Loucy (cell line): Measurements from ENCODE around the gene ATP6V1G1.

ENCODE experiments used
- H2AFZ ChIP-seq: fragments of 200-600 bp; sonication (generic); 2 replicates; pipeline ENCODE4 v1.6.0; 2016; ENCODE audit warnings: antibody characterized with exemption, mild to moderate bottlenecking, low read length, moderate library complexity
- H3F3A ChIP-seq: fragments of 200-600 bp; 2 replicates; pipeline ENCODE4 v1.6.0; 2016; ENCODE audit warnings: antibody characterized with exemption, low read depth, mild to moderate bottlenecking
- H3K27me3 ChIP-seq: fragments of 200-600 bp; sonication (generic); 2 replicates; pipeline ENCODE4 v1.6.1; 2014; ENCODE audit warnings: low read length, mild to moderate bottlenecking; ENCODE audit not compliant: insufficient read depth, poor library complexity, severe bottlenecking
- H3K36me3 ChIP-seq: fragments of 200-600 bp; sonication (generic); 2 replicates; pipeline ENCODE4 v1.6.1; 2016; ENCODE audit warnings: low read length; ENCODE audit not compliant: insufficient read depth
- H3K4me1 ChIP-seq: fragments of 200-600 bp; sonication (generic); 2 replicates; pipeline ENCODE4 v1.5.1; 2014; ENCODE audit warnings: low read length, mild to moderate bottlenecking; ENCODE audit not compliant: insufficient read depth, poor library complexity, severe bottlenecking
- H3K4me2 ChIP-seq: fragments of 200-600 bp; sonication (generic); 2 replicates; pipeline ENCODE4 v1.6.0; 2014; ENCODE audit warnings: antibody characterized with exemption, low read length, low read depth, mild to moderate bottlenecking; ENCODE audit not compliant: poor library complexity, severe bottlenecking
- H3K4me3 ChIP-seq: fragments of 200-600 bp; sonication (generic); 2 replicates; pipeline ENCODE4 v1.5.1; 2014; ENCODE audit warnings: low read length, mild to moderate bottlenecking, mixed read lengths; ENCODE audit not compliant: poor library complexity, severe bottlenecking
- H3K79me2 ChIP-seq: fragments of 200-600 bp; sonication (generic); 2 replicates; pipeline ENCODE4 v1.6.1; 2014; ENCODE audit warnings: low read length; ENCODE audit not compliant: insufficient read depth
- H3K9ac ChIP-seq: fragments of 200-600 bp; sonication (generic); 2 replicates; pipeline ENCODE4 v1.6.0; 2014; ENCODE audit warnings: mild to moderate bottlenecking, low read depth, low read length, moderate library complexity; ENCODE audit not compliant: poor library complexity, severe bottlenecking
- H3K9me2 ChIP-seq: fragments of 200-600 bp; sonication (generic); replicated peaks from 2 replicates; pipeline ENCODE4 v1.6.1; 2016; ENCODE audit warnings: low read depth, low read length, mixed read lengths
- H3K9me3 ChIP-seq: fragments of 200-600 bp; sonication (generic); 2 replicates; pipeline ENCODE4 v1.6.1; 2014; ENCODE audit warnings: mild to moderate bottlenecking, antibody characterized with exemption, low read length, low read depth; ENCODE audit not compliant: insufficient read depth
- H4K20me1 ChIP-seq: fragments of 200-600 bp; sonication (generic); 2 replicates; pipeline ENCODE4 v1.6.0; 2014; ENCODE audit warnings: antibody characterized with exemption, low read length, mild to moderate bottlenecking; ENCODE audit not compliant: insufficient read depth, poor library complexity, severe bottlenecking
- EZH2phosphoT487 ChIP-seq: fragments of 200-600 bp; IDR thresholded peaks from 2 replicates; pipeline ENCODE4 v1.6.1; 2018; ENCODE audit warnings: antibody characterized with exemption, mild to moderate bottlenecking, moderate library complexity, borderline replicate concordance
- TF ChIP-seq, protein P1 (sequence below): fragments of 200-600 bp; sonication (generic); conservative IDR thresholded peaks from 2 replicates; pipeline ENCODE4 v1.5.1; 2014; ENCODE audit warnings: mild to moderate bottlenecking, antibody characterized with exemption, low read length

Gene ATP6V1G1

DNA sequence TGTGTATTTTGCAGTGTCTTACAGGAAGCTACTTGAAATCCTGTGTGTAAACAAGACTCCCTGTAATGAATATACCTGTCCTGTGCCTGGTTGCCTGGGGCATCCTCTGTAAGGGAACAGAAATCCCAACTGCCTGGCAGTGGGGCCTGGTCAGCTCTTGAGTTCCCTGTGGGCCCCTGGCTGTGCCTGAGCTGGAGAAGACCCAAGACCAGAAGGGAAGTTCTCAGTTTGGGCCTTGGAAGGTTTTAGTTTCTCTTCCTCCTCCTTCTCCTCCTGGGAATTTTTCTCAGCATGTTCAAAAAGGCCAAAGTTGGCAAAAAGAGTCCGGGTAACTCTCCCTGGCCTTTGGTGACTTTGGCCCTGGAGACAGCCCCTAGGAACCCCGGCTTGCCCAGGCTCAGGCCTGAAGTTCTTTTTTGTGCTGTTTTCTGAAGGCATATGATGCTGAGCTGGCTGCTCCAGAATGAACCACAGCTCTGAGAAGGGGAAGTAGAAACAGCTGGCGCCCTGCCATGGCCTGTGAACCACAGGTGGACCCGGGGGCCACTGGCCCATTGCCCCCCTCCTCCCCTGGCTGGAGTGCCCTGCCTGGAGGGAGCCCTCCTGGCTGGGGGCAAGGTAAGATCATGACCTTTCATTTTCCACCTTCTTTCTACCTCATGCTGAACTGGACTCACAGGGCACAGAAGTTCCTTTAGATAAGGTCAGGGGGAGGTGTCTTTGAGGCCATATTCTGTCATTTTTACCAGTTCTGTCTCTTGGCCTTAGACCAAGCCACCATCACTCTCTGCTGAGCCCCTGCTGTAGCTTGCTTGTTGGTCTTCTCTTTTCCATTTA, 29.3 kb downstream of the ATP6V1G1 start:
- Histone ChIP-seq H3K9ac (no peak overlapping the region), H3F3A (no peaks in the 10 kb centered on the region), H3K36me3 (peaks cover 11% of the 10 kb centered on the region; the same call in 1 of the 2 replicates), H3K4me2 (peak overlapping the region; percentile 47), H3K4me1 (peaks cover 35% of the 10 kb centered on the region), H3K4me3 (peak overlapping the region; percentile 43), H2AFZ (no peak overlapping the region), H3K79me2 (peaks cover 37% of the 10 kb centered on the region), H3K9me3 (no peaks in the 10 kb centered on the region), H3K9me2 (no peaks in the 10 kb centered on the region), H3K27me3 (no peaks in the 10 kb centered on the region), H4K20me1 (peaks cover 4% of the 10 kb centered on the region)
- no peak for TF ChIP-seq EZH2phosphoT487
- TF ChIP-seq, protein P1, sequence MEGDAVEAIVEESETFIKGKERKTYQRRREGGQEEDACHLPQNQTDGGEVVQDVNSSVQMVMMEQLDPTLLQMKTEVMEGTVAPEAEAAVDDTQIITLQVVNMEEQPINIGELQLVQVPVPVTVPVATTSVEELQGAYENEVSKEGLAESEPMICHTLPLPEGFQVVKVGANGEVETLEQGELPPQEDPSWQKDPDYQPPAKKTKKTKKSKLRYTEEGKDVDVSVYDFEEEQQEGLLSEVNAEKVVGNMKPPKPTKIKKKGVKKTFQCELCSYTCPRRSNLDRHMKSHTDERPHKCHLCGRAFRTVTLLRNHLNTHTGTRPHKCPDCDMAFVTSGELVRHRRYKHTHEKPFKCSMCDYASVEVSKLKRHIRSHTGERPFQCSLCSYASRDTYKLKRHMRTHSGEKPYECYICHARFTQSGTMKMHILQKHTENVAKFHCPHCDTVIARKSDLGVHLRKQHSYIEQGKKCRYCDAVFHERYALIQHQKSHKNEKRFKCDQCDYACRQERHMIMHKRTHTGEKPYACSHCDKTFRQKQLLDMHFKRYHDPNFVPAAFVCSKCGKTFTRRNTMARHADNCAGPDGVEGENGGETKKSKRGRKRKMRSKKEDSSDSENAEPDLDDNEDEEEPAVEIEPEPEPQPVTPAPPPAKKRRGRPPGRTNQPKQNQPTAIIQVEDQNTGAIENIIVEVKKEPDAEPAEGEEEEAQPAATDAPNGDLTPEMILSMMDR = no peak

DNA sequence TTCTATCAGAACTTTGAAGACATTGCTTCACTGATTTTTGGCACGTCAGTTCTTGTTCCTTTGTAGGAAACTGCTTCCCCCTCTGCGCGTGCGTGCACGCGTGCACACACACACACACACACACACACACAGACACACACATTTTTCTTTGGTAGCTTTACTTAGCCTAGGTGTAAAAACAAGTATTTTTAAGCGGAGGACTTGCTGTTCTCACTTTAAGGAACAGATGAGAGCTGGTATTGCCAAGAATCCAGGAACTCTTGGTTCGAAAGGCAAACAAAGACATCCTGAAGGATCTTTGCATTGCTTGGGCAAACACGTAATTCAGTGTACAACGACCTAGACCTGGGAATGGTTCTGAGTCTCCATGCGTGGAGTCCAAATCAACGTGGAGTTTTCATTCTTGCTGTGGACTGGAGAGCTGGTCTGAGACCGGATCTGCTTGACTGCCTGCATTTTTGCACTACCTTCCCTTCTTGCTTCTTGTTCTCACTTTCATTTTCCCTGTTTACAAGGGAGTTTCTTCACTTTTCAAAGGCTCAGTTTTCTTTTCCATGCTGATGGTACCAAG, 31.7 kb downstream of the ATP6V1G1 start:
- no peak overlapping the region for H2AFZ ChIP-seq
- no peak overlapping the region for H3K9ac ChIP-seq
- no peaks in the 10 kb centered on the region for H4K20me1 ChIP-seq
- no peak for TF ChIP-seq EZH2phosphoT487
- peaks cover 11% of the 10 kb centered on the region; the same call in 1 of the 2 replicates for H3K36me3 ChIP-seq
- H3K4me2 ChIP-seq = no peak overlapping the region
- H3K9me2 ChIP-seq = no peaks in the 10 kb centered on the region
- no peaks in the 10 kb centered on the region for H3K27me3 ChIP-seq
- H3F3A ChIP-seq = no peaks in the 10 kb centered on the region
- H3K9me3 ChIP-seq = no peaks in the 10 kb centered on the region
- H3K4me1 ChIP-seq = peaks cover 11% of the 10 kb centered on the region
- no peak overlapping the region for H3K4me3 ChIP-seq
- H3K79me2 ChIP-seq = peaks cover 18% of the 10 kb centered on the region

DNA sequence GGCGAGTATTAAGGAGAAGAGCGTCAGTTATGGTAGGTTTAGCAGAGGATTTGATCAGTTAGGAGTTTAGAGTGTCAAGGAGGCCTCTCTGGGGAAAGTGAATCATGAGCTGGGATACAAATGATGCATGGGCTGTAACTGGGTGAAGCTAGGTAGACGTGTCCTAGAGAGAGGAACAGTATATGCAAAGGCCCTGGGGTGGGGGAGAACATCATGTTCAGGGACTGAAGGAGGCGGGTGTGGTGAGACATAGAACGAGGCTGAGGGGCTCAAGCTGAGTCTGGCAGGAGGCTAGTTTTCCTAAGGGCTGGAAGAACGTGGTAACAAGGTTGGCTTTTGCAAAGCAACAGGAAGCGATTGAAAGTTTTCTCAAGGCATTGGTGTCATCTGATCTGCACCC, 34.0 kb downstream of the ATP6V1G1 start:
- peaks cover 13% of the 10 kb centered on the region; the same call in 1 of the 2 replicates for H3K79me2 ChIP-seq
- no peak overlapping the region for H3K4me2 ChIP-seq
- no peak overlapping the region for H2AFZ ChIP-seq

More for the DNA sequence above, 34.0 kb downstream of the ATP6V1G1 start:
- Histone ChIP-seq H4K20me1 (no peaks in the 10 kb centered on the region), H3K36me3 (peaks cover 19% of the 10 kb centered on the region; the same call in 1 of the 2 replicates), H3K9me2 (no peaks in the 10 kb centered on the region), H3F3A (no peaks in the 10 kb centered on the region), H3K9me3 (no peaks in the 10 kb centered on the region), H3K27me3 (no peaks in the 10 kb centered on the region), H3K9ac (no peak overlapping the region), H3K4me1 (peaks cover 7% of the 10 kb centered on the region), H3K4me3 (no peak overlapping the region)
- no peak for TF ChIP-seq EZH2phosphoT487
- TF ChIP-seq, protein P1 = no peak
